Neural cell (in vitro differentiated cells): ENCODE data around the gene IKZF1. TPM values are rescaled to one million over a fixed set of nuclear protein-coding genes. Genes with fewer than 3 reads are reported as not detected.

Source experiments
- H2AFZ ChIP-seq: fragments of 200-600, 300-800 bp; sonication (generic), shearing (Covaris generic); 2 replicates; pipeline ENCODE4 v1.6.0; 2014; ENCODE audit warnings: low read depth, mild to moderate bottlenecking, antibody characterized with exemption, low read length, moderate library complexity
- H3F3A ChIP-seq: fragments of 200-600 bp; shearing (Covaris generic); 2 replicates; pipeline ENCODE4 v1.6.1; 2016; ENCODE audit warnings: mild to moderate bottlenecking, moderate library complexity, mixed read lengths, antibody characterized with exemption, low read length; ENCODE audit not compliant: insufficient read depth, poor library complexity, severe bottlenecking
- H3K27ac ChIP-seq: fragments of 200-600, 300-800 bp; sonication (generic), shearing (Covaris generic); 2 replicates; pipeline ENCODE4 v1.5.1; 2014; ENCODE audit warnings: mild to moderate bottlenecking, low read length, moderate library complexity
- H3K27me3 ChIP-seq: fragments of 300-800, 200-600 bp; sonication (generic), shearing (Covaris generic); 2 replicates; pipeline ENCODE4 v1.6.0; 2014; ENCODE audit warnings: mild to moderate bottlenecking, low read depth, low read length, moderate library complexity; ENCODE audit not compliant: insufficient read depth
- H3K36me3 ChIP-seq: fragments of 300-800, 200-600 bp; sonication (generic), shearing (Covaris generic); 2 replicates; pipeline ENCODE4 v1.5.1; 2014; ENCODE audit warnings: mild to moderate bottlenecking, antibody characterized with exemption, low read length, moderate library complexity; ENCODE audit not compliant: insufficient read depth
- H3K4me2 ChIP-seq: fragments of 300-800, 200-600 bp; sonication (generic), shearing (Covaris generic); 2 replicates; pipeline ENCODE4 v1.6.0; 2014; ENCODE audit warnings: mild to moderate bottlenecking, low read length
- H3K4me3 ChIP-seq: fragments of 300-800, 200-600 bp; sonication (generic), shearing (Covaris generic); 2 replicates; pipeline ENCODE4 v1.5.1; 2014; ENCODE audit warnings: mild to moderate bottlenecking, low read length, moderate library complexity
- H3K79me2 ChIP-seq: fragments of 200-600 bp; shearing (Covaris generic); replicated peaks from 2 replicates; pipeline ENCODE4 v1.6.0; 2014; ENCODE audit warnings: mild to moderate bottlenecking, low read length, moderate library complexity; ENCODE audit not compliant: insufficient read depth
- H3K9ac ChIP-seq: fragments of 300-800, 200-600 bp; sonication (generic), shearing (Covaris generic); 2 replicates; pipeline ENCODE4 v1.6.1; 2016; ENCODE audit warnings: mild to moderate bottlenecking, low read length, mixed read lengths
- H3K9me2 ChIP-seq: fragments of 200-600 bp; shearing (Covaris generic); 2 replicates; pipeline ENCODE4 v1.6.1; 2016; ENCODE audit warnings: mild to moderate bottlenecking, low read length, mixed read lengths; ENCODE audit not compliant: insufficient read depth
- H3K9me3 ChIP-seq: fragments of 200-600, 300-800 bp; sonication (generic), shearing (Covaris generic); 2 replicates; pipeline ENCODE4 v1.6.1; 2016; ENCODE audit warnings: mild to moderate bottlenecking, mixed run types, low read length, moderate library complexity, mixed read lengths
- H4K20me1 ChIP-seq: fragments of 200-600 bp; shearing (Covaris generic); 2 replicates; pipeline ENCODE4 v1.6.1; 2016; ENCODE audit warnings: mild to moderate bottlenecking, mixed run types; ENCODE audit not compliant: insufficient read depth
- EP300 ChIP-seq: fragments of 450-650 bp; conservative IDR thresholded peaks from 2 replicates; pipeline ENCODE4 v1.6.1; 2014; ENCODE audit warnings: antibody characterized with exemption, mild to moderate bottlenecking, moderate library complexity; ENCODE audit not compliant: poor library complexity, severe bottlenecking
- EZH2 ChIP-seq: fragments of 200-600, 300-800 bp; shearing (Covaris generic), sonication (generic); IDR thresholded peaks from 2 replicates; pipeline ENCODE4 v1.6.1; 2014; ENCODE audit warnings: antibody characterized with exemption, low read length, borderline replicate concordance, mild to moderate bottlenecking; ENCODE audit not compliant: insufficient read depth, poor library complexity, severe bottlenecking
- MXI1 ChIP-seq: fragments of 450-650 bp; conservative IDR thresholded peaks from 2 replicates; pipeline ENCODE4 v1.6.1; 2014; ENCODE audit warnings: antibody characterized with exemption, mild to moderate bottlenecking; ENCODE audit not compliant: poor library complexity, severe bottlenecking
- POLR2AphosphoS5 ChIP-seq: IDR thresholded peaks from 2 replicates; pipeline ENCODE4 v1.6.1; 2012
- RAD21 ChIP-seq: fragments of 450-650 bp; conservative IDR thresholded peaks from 2 replicates; pipeline ENCODE4 v1.6.1; 2014; ENCODE audit warnings: antibody characterized with exemption, mild to moderate bottlenecking, moderate library complexity
- SMC3 ChIP-seq: fragments of 450-650 bp; conservative IDR thresholded peaks from 2 replicates; pipeline ENCODE4 v1.6.1; 2014; ENCODE audit warnings: antibody characterized with exemption, mild to moderate bottlenecking, moderate library complexity; ENCODE audit not compliant: poor library complexity
- TAF1 ChIP-seq: IDR thresholded peaks from 2 replicates; pipeline ENCODE4 v1.6.1; 2012; ENCODE audit warnings: low read depth
- polyA plus RNA-seq: library from polyadenylated mRNA; depleted of rRNA; stranded (reverse); fragments of >200 nt; gene quantifications from 2 replicates; pipeline ENCODE4 v1.2.3, GENCODE V29; 2014
- TF ChIP-seq, protein P1 (sequence below): fragments of 450-650 bp; IDR thresholded peaks from 2 replicates; pipeline ENCODE4 v1.5.1; 2014; ENCODE audit warnings: antibody characterized with exemption, mild to moderate bottlenecking, moderate library complexity; ENCODE audit not compliant: poor library complexity, severe bottlenecking
- TF ChIP-seq, protein P2 (sequence below): IDR thresholded peaks from 2 replicates; pipeline ENCODE4 v1.6.1; 2012; ENCODE audit warnings: borderline replicate concordance

IKZF1 gene
- polyA plus RNA-seq, 1 donor from 2014 or later, result 0.24 TPM

DNA sequence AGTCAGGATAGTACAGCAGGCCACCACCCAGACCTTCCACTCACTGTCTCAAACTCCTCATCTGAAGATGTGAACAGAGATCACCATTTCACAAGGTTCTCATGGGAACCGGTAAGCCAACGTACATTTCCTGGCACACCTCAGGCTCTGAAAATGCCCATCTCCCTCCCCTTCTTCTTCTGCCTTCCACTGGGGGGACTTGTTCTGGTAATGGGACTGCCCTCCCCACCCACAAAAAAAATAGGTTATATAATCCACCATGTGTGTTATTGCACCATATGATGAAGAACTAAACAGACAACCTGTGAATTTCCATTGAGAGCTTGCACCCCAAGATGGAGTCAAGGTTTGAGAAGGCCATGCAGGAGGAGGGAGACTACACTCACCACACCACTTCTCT, 42.1 kb upstream of the IKZF1 start:
- H4K20me1 ChIP-seq, result no peaks in the 10 kb centered on the region
- no peaks in the 10 kb centered on the region for H3F3A ChIP-seq
- H3K4me2 ChIP-seq, result no peak overlapping the region
- H3K36me3 ChIP-seq, result no peaks in the 10 kb centered on the region
- no peak overlapping the region for H3K9ac ChIP-seq
- no peak overlapping the region for H2AFZ ChIP-seq
- H3K27me3 ChIP-seq, result no peaks in the 10 kb centered on the region
- no peak overlapping the region for H3K27ac ChIP-seq
- TF ChIP-seq, protein P1, sequence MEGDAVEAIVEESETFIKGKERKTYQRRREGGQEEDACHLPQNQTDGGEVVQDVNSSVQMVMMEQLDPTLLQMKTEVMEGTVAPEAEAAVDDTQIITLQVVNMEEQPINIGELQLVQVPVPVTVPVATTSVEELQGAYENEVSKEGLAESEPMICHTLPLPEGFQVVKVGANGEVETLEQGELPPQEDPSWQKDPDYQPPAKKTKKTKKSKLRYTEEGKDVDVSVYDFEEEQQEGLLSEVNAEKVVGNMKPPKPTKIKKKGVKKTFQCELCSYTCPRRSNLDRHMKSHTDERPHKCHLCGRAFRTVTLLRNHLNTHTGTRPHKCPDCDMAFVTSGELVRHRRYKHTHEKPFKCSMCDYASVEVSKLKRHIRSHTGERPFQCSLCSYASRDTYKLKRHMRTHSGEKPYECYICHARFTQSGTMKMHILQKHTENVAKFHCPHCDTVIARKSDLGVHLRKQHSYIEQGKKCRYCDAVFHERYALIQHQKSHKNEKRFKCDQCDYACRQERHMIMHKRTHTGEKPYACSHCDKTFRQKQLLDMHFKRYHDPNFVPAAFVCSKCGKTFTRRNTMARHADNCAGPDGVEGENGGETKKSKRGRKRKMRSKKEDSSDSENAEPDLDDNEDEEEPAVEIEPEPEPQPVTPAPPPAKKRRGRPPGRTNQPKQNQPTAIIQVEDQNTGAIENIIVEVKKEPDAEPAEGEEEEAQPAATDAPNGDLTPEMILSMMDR, result no peak
- TF ChIP-seq MXI1 (no peak), TAF1 (no peak)
- no peak overlapping the region for H3K4me3 ChIP-seq
- H3K9me3 ChIP-seq, result no peaks in the 10 kb centered on the region
- no peaks in the 10 kb centered on the region for H3K79me2 ChIP-seq
- no peaks in the 10 kb centered on the region for H3K9me2 ChIP-seq

- TF ChIP-seq, protein P2, sequence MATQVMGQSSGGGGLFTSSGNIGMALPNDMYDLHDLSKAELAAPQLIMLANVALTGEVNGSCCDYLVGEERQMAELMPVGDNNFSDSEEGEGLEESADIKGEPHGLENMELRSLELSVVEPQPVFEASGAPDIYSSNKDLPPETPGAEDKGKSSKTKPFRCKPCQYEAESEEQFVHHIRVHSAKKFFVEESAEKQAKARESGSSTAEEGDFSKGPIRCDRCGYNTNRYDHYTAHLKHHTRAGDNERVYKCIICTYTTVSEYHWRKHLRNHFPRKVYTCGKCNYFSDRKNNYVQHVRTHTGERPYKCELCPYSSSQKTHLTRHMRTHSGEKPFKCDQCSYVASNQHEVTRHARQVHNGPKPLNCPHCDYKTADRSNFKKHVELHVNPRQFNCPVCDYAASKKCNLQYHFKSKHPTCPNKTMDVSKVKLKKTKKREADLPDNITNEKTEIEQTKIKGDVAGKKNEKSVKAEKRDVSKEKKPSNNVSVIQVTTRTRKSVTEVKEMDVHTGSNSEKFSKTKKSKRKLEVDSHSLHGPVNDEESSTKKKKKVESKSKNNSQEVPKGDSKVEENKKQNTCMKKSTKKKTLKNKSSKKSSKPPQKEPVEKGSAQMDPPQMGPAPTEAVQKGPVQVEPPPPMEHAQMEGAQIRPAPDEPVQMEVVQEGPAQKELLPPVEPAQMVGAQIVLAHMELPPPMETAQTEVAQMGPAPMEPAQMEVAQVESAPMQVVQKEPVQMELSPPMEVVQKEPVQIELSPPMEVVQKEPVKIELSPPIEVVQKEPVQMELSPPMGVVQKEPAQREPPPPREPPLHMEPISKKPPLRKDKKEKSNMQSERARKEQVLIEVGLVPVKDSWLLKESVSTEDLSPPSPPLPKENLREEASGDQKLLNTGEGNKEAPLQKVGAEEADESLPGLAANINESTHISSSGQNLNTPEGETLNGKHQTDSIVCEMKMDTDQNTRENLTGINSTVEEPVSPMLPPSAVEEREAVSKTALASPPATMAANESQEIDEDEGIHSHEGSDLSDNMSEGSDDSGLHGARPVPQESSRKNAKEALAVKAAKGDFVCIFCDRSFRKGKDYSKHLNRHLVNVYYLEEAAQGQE, result no peak
- no peak for TF ChIP-seq EZH2
- TF ChIP-seq TAF1, result no peak
- TF ChIP-seq, protein P1, result no peak
- no peak for TF ChIP-seq RAD21
- no peak for TF ChIP-seq MXI1
- no peak for TF ChIP-seq SMC3
- no peak for TF ChIP-seq EP300
- TF ChIP-seq POLR2AphosphoS5, result no peak
- Histone ChIP-seq H3K27ac (no peak overlapping the region), H4K20me1 (no peaks in the 10 kb centered on the region), H3K4me2 (no peak overlapping the region), H3K4me3 (no peak overlapping the region), H3K79me2 (no peaks in the 10 kb centered on the region), H3K9me3 (no peaks in the 10 kb centered on the region), H3F3A (no peaks in the 10 kb centered on the region), H3K9me2 (no peaks in the 10 kb centered on the region), H3K9ac (no peak overlapping the region), H3K27me3 (no peaks in the 10 kb centered on the region), H2AFZ (no peak overlapping the region), H3K36me3 (no peaks in the 10 kb centered on the region)
Measured at GRCh38 chr7:50262916-50263690, 41.4 kb upstream of the IKZF1 start.
